ENCODE data around the gene ATG9A.

GRCh38 chr2:219243291-219243761 is 13.9 kb upstream of the ATG9A start:
- no peak for TF ChIP-seq CTCF (IDR thresholded peaks at IDR 0.05; ENCODE audit: poor library complexity)
- TF ChIP-seq EZH2phosphoT487 (IDR thresholded peaks at IDR 0.05; ENCODE audit: low read depth, severe bottlenecking, unreplicated experiment), result no peak
- TF ChIP-seq EZH2 (IDR thresholded peaks at IDR 0.05; ENCODE audit: borderline replicate concordance), result no peak
